Stimulated activated CD8-positive, alpha-beta memory T cell treated with anti-CD3 and anti-CD28 coated beads, Interleukin-15, amount 100 ng/mL, for 1 hour (primary cell): ENCODE data around the gene AP1G2.
A peak's percentile ranks its signal among the peaks of the same experiment; 100 is the strongest.

Source experiments
- DNase-seq: peaks from one replicate; pipeline ENCODE4 v3.0.0-alpha.2; 2020; ENCODE audit warnings: low read depth

The AP1G2 gene

GRCh38 chr14:23570806-23571483 lies 3.4 kb upstream of the AP1G2 start:
- DNase-seq, result no peak

- no peak for DNase-seq
Observed at GRCh38 chr14:23569443-23570151, 2.0 kb upstream of the AP1G2 start.

- no peak for DNase-seq
Observed at GRCh38 chr14:23568600-23569331, 1.2 kb upstream of the AP1G2 start.

DNA sequence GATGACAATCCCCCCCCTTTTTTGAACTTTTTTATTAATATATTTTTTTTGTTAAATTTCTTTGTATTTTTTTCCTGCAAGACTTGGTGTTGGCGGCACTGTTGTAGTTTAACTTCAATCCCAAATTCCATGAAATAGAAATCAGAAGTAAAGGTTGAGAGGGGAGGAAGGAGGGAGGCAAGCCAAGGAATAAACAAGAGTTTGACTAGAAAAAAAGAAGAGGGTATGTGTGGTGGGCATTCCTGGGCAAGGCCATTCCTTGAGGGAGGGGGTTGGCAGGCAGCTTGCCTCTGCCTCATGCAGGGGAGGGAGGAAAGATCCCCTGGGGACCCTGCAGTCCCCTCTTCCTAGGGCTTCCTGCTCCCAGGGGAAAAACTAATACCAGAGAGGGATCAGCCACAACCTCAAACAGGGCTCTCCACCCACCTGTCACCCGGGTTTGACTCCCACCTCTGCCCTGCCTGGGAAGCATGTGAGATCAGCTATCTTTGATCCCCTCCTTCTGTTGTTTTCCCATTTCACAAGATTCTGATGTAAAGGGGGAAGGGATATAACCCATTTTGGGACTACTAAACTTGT lies 519 bp upstream of the AP1G2 start:
- no peak for DNase-seq

GRCh38 chr14:23566778-23567185 lies 809 bp downstream of the AP1G2 start:
- DNase-seq, result no peak

DNA sequence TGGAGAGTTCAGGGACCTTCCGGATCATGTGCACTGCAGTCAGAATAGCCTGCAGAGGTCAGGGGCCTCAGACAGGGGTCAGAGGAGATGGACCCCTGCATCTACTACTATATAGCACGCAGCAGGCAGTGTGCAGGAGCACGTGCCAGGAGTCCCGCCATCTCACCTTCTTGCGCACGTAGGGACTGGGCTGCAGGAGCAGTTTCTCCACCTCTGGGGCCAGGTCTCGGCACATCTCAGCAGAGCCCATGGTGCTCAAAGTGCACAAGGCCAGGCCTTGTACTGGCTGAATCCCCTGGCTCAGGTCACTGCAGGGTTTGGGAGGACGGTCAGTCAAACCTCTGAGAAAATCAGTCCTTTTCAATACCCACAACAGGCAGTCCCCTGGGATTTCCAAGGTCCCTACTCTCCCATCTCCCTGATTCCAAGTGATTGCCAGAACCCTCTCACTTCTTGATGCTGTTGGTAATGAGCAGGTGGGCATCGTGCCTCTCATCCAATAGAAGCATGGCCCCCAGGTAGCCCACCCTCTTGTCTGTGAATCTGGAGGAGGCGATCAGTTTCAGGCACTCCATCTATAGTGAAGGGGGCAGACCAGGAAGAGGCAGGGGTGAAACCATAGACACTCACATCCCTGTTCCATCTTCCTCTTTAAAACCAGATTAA lies 1.3 kb downstream of the AP1G2 start:
- DNase-seq, result no peak

- DNase-seq, result no peak
Observed at GRCh38 chr14:23565626-23566025, 2.0 kb downstream of the AP1G2 start.

- no peak for DNase-seq
Observed at GRCh38 chr14:23564876-23565275, 2.7 kb downstream of the AP1G2 start.

GRCh38 chr14:23564181-23564812 lies 3.3 kb downstream of the AP1G2 start:
- DNase-seq, result no peak

DNA sequence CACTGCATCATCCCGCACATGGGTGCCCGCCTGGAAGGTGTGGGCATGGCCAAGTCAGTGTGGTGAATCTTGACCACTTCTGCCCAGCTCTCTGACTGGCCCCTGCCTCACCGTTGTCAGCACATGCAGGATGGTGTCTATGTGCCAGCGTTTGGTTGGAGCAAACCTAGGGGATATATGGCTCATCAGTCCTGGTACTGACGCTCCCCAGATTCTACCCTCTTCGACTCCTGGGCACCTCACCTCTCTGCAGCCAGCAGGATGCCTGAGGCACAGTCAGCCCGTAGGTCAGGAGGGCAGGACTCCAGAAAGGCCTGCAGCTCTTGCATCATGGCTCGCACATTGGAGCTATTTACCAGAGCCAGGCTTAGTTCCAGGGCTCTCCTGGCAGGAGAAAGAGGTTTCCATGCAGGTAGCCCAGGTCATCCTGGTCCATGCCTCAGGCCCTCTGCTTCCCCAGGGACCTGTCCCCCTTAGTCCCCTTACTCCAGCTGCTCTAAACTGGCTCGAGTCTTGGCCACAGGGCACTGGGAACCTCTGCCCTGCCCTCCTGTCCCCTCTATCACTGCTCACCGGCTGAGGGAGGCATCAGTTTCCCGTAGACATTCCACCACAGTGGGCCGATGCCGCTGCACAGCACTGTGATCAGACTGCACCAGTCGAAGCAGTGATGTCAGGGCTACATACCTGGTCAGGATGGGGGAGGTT lies 4.0 kb downstream of the AP1G2 start:
- DNase-seq, result no peak

DNA sequence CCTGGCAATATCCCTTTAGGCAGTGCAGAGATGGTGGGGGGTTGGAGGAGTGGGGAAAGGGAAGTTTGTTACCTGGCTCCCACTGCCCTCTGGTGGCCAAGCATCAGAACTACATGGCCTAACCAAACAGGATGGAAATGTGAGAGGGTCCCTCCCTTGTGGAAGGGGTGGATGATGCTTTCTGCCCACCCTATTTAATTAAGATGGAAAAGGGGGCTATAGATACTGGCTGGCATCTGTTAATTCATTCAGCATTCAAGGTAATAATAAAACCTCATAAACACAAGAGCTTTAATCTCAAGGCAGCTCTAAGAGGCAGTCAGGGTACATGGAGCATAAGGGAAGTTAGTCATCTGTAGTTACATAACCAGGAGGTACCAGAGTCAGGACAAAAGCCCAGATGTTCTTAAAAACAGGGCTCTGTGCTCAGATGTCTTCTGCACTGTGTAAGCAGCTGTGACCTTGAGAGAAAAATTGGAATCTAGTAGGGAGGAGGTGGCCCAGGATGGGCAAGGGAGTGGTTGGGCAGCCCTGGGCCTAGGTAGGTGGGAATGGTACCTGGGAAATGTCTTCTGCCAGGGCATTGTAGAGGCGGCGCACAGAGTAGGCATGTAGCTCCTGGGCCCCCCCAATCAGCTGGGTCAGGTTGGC lies 4.6 kb downstream of the AP1G2 start:
- DNase-seq, result peak; percentile 38

DNA sequence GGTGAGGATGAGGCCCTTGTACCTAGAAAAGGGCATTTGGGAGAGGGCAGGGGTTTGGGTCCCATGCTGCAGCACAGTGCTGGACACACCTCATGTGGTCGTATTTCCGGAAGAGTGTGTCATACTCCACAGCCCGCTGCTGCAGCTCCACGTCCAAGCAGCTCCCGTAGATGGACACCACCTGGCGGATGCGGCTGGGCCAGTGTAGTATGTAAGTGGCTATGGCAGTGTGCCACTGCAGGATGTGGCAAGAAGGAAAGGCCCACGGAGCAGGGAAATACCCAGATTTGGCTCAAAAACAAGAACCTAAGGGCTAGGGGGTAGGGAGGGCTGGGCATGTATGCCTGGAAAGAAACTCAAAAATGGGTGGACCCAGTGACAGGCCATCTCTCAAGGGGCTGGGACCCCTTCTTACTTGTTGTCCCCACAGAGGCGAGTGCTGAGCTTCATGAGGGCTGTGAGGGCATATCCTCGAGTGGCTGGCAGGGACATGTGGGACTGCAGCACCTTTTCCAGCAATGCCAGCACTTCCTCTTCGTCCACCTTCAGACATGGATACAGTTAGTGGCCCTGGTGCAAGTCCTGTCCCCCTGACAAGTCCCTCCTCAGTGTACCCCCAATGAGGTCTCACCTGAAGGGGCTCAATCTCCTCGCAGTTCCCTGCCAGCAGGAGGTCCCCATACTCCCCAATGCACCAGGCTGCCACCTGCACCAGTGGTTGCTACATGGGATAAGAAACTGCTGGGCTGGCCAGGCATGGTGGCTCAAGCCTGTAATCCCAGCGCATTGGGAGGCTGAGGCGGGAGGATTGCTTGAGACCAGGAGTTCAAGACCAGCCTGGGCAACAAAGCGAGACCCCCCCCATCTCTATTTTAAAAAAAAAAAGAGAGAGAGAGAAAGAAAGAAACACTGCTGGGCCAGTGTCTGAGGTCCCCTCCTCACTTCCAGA lies 5.4 kb downstream of the AP1G2 start:
- no peak for DNase-seq

DNA sequence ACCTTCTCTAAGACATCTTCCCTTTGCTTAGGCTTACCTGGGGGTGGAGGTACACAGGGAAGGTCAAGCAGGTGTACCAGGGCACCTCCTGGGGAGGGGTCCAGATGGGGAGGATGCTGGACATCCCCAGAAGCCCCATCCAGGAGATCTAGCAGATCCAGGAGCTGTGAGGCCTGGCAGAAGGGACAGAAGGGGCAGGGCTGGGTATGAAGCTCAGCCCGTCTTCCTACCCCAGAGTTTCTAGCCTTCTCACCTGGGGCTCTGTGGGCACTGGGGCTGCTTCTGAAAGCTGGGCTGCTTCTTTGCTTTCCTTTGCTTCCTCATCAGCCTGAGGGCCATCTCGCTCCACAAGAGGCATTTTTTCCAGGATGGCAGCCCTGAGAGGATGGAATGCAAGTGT lies 6.3 kb downstream of the AP1G2 start:
- DNase-seq, result no peak

DNA sequence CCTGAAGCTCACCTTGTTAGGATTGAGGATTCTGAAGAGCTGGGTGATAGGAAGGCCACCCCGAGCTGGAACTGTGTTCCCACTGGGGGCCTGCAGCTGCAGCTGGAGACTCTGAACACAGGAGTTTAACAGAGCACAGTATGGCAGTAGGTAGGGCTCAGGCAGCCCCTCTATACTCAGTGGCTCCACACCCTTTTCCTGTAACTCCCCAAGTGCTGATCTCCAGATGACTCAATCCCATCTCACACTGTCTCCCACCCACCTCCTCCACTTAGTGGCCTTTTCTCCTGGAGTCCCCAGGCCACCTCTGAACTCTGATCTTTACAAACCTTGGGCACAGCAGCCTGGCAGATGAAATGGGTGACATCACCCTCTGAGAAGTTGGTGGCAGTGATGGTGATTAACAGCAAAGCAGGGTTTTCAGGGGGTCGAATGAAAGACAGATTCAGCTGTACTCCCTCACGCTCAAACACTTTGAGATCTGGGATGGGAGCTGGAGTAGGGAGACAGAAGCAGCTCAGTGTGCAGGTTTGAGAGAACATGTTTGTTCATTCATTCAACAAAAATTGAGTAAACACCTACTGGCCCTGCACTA lies 7.6 kb downstream of the AP1G2 start:
- no peak for DNase-seq

GRCh38 chr14:23559010-23559925 lies 8.3 kb downstream of the AP1G2 start:
- DNase-seq, result peak; percentile 48

GRCh38 chr14:23558346-23559009 lies 9.1 kb downstream of the AP1G2 start:
- DNase-seq, result no peak

DNA sequence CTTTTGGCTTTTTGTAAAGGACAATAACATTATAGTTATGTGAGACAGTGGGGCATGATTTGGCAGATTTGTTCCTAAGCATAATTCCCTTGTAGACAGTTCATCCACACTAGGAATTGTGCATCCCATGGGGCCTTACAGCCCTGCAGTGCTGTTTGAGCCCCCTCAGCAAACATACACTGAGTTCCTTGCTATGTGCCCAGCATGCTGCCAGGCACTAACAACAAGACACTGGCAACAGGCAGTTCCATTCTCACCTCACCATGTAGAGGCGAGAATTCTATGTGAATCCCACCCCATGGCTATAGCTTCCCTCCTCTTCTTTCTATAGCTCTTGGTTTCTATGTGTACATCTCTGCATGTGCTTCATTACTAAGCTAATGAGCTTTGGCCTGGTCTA lies 9.6 kb downstream of the AP1G2 start:
- no peak for DNase-seq
